ENCODE measurements around the gene ACOX1. TPM values are rescaled to one million over a fixed set of nuclear protein-coding genes. Genes with fewer than 3 reads are reported as not detected.
"Not testable (repeated sequence)": the region's sequence is repeated elsewhere in the genome, so short reads cannot be mapped to it uniquely, and the experiment has no call there.

The ACOX1 gene
- total RNA-seq, 6 donors from 2014 or later = 33.2 to 84.2 (median 57.4) TPM

- ATAC-seq (ENCODE audit: low FRiP score in 2 of 2) (no peak), DNase-seq (no peak)
- TF ChIP-seq POLR2AphosphoS5 (IDR thresholded peaks at IDR 0.05) = no peak
- TF ChIP-seq, protein P1, sequence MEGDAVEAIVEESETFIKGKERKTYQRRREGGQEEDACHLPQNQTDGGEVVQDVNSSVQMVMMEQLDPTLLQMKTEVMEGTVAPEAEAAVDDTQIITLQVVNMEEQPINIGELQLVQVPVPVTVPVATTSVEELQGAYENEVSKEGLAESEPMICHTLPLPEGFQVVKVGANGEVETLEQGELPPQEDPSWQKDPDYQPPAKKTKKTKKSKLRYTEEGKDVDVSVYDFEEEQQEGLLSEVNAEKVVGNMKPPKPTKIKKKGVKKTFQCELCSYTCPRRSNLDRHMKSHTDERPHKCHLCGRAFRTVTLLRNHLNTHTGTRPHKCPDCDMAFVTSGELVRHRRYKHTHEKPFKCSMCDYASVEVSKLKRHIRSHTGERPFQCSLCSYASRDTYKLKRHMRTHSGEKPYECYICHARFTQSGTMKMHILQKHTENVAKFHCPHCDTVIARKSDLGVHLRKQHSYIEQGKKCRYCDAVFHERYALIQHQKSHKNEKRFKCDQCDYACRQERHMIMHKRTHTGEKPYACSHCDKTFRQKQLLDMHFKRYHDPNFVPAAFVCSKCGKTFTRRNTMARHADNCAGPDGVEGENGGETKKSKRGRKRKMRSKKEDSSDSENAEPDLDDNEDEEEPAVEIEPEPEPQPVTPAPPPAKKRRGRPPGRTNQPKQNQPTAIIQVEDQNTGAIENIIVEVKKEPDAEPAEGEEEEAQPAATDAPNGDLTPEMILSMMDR (IDR thresholded peaks at IDR 0.05) = no peak
- Histone ChIP-seq H3K4me3 (peak overlapping the region in 1 of 4 donors; percentile 77), H3K4me1 (peaks cover 35 to 45% (median 40%) of the 10 kb centered on the region in 4 donors), H3K27me3 (no peaks in the 10 kb centered on the region), H3K9me3 (no peaks in the 10 kb centered on the region), H3K27ac (peak overlapping the region in 3 of 4 donors; percentile 2 to 72 (median 57)), H3K36me3 (peaks cover 0 to 28% (median 0%) of the 10 kb centered on the region in 4 donors)
- 57 to 67% methylated on average over 5 of the region's 5 CpGs for WGBS, 2 donors
These were observed 3.2 kb downstream of the ACOX1 start for GRCh38 chr17:75975757-75976174.

GRCh38 chr17:75975187-75975586, 3.8 kb downstream of the ACOX1 start:
- not testable (repeated sequence) for H3K27me3 ChIP-seq; H3K4me3 ChIP-seq; ATAC-seq (ENCODE audit: low FRiP score in 2 of 2); H3K9me3 ChIP-seq; DNase-seq
- Histone ChIP-seq H3K4me1 (peaks cover 30 to 45% (median 39%) of the 10 kb centered on the region in 4 donors), H3K36me3 (peaks cover 0 to 30% (median 0%) of the 10 kb centered on the region in 4 donors), H3K27ac (peak overlapping the region in 2 of 4 donors; percentile 2 to 72)
- WGBS, 2 donors = 95 to 98% methylated on average over 6 of the region's 6 CpGs

DNA sequence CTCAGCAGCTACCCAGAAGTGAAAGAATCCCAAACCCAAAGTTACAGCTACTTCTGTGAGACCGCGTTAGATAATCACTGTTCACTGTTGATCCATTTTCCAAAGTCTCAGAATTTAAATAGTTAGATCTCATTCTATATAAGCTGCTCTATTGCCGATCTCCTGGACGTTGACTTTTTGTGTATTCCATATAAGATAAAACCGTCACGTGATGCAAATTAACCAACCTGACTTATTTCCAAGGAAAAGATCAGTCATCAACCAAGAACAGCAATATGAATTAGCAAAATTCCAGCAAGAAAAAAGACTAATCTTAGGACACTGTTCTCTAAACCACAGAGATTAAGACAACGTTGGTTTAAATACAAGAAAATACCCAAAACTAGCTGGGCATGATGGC, 8.3 kb downstream of the ACOX1 start:
- H3K9me3 ChIP-seq = no peaks in the 10 kb centered on the region
- DNase-seq (no peak), ATAC-seq (ENCODE audit: low FRiP score in 2 of 2) (no peak)
- peak overlapping the region; percentile 59 to 77 (median 70) for H3K27ac ChIP-seq
- no peak overlapping the region for H3K4me3 ChIP-seq
- peaks cover 3 to 23% (median 19%) of the 10 kb centered on the region in 4 donors for H3K4me1 ChIP-seq
- H3K27me3 ChIP-seq = no peaks in the 10 kb centered on the region
- TF ChIP-seq, protein P1 (IDR thresholded peaks at IDR 0.05) = no peak
- TF ChIP-seq POLR2AphosphoS5 (IDR thresholded peaks at IDR 0.05) = no peak
- TF ChIP-seq EP300 (IDR thresholded peaks at IDR 0.05) = no peak
- TF ChIP-seq POLR2A (IDR thresholded peaks at IDR 0.05) = no peak
- 93 to 98% methylated on average over 7 of the region's 7 CpGs for WGBS, 2 donors
- H3K36me3 ChIP-seq = peaks cover 0 to 50% (median 0%) of the 10 kb centered on the region in 4 donors

DNA sequence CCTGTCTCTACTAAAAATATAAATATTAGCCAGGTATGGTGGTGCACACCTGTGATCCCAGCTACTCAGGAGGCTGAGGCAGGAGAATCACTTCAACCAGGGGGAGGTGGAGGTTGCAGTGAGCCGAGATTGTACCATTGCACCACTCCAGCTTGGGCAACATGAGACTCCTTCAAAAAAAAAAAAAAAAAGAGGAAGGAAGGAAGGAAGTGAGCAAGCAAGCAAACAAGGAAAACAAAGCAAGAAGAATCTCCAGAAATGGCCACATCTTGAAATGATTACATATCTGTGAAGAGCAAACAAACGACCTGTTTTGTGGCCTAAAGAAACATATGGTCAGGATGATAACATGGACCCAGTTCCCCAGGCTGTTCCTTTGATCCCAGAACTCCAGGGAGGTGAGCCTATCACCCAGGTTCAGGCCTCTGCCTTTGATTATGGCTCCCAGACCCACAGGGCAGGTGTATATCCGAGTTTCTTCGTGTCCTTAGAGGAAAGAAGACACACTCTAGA, 8.9 kb downstream of the ACOX1 start:
- Histone ChIP-seq H3K27me3 (no peaks in the 10 kb centered on the region), H3K36me3 (peaks cover 0 to 50% (median 0%) of the 10 kb centered on the region in 4 donors), H3K4me3 (no peak overlapping the region), H3K27ac (peak overlapping the region; percentile 59 to 77 (median 70)), H3K9me3 (no peaks in the 10 kb centered on the region), H3K4me1 (peaks cover 0 to 18% (median 13%) of the 10 kb centered on the region in 4 donors)
- 33 to 53% methylated on average over 4 of the region's 4 CpGs for WGBS, 2 donors
- ATAC-seq (ENCODE audit: low FRiP score in 2 of 2) = peak in 1 of 2 donors; percentile 32
- DNase-seq = peak in 1 of 2 donors; percentile 35
- TF ChIP-seq POLR2A (IDR thresholded peaks at IDR 0.05) (no peak), EP300 (IDR thresholded peaks at IDR 0.05) (no peak), POLR2AphosphoS5 (IDR thresholded peaks at IDR 0.05) (no peak)
- TF ChIP-seq, protein P1 (IDR thresholded peaks at IDR 0.05) = no peak

DNA sequence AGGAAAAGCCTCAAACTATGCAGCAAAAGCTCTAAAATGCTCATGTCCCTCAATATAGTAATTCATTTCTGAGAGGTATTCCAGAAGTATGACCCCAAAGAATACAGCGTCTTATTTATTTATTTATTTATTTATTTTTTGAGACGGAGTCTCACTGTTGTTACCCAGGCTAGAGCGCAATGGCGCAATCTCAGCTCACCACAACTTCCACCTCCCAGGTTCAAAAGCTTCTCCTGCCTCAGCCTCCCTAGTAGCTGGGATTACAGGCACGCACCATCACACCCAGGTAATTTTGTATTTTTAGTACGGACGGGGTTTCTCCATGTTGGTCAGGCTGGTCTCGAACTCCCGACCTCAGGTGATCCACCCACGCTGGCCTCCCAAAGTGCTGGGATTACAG, 9.9 kb downstream of the ACOX1 start:
- peaks cover 0 to 17% (median 13%) of the 10 kb centered on the region in 4 donors for H3K4me1 ChIP-seq
- not testable (repeated sequence) for H3K27me3 ChIP-seq; H3K9me3 ChIP-seq; ATAC-seq (ENCODE audit: low FRiP score in 2 of 2); H3K4me3 ChIP-seq
- peak in 1 of 2 donors; percentile 46 for DNase-seq
- H3K27ac ChIP-seq = peak overlapping the region in 3 of 4 donors; percentile 35 to 76 (median 40)
- 88 to 92% methylated on average over 10 of the region's 10 CpGs for WGBS, 2 donors
- H3K36me3 ChIP-seq = peaks cover 0 to 46% (median 0%) of the 10 kb centered on the region in 4 donors

- H3K9me3 ChIP-seq = no peaks in the 10 kb centered on the region
- H3K27ac ChIP-seq = no peak overlapping the region
- ATAC-seq (ENCODE audit: low FRiP score in 2 of 2) (no peak), DNase-seq (no peak)
- H3K27me3 ChIP-seq = no peaks in the 10 kb centered on the region
- TF ChIP-seq POLR2A (IDR thresholded peaks at IDR 0.05) = no peak
- no peak for TF ChIP-seq POLR2AphosphoS5 (IDR thresholded peaks at IDR 0.05)
- no peak for TF ChIP-seq EP300 (IDR thresholded peaks at IDR 0.05)
- TF ChIP-seq, protein P1 (IDR thresholded peaks at IDR 0.05) = no peak
- 96 to 97% methylated on average over 5 to 6 of the region's 6 CpGs for WGBS, 2 donors
- peaks cover 0 to 15% (median 11%) of the 10 kb centered on the region in 4 donors for H3K4me1 ChIP-seq
- H3K36me3 ChIP-seq = peaks cover 0 to 22% (median 0%) of the 10 kb centered on the region in 4 donors
- no peak overlapping the region for H3K4me3 ChIP-seq
These were observed 13.5 kb downstream of the ACOX1 start for GRCh38 chr17:75965468-75965867.

All from upper lobe of left lung (tissue), 6 donors.